ENCODE results near the gene ARL16. TPM values are rescaled to one million over a fixed set of nuclear protein-coding genes. Genes with fewer than 3 reads are reported as not detected.

The ARL16 gene
- polyA plus RNA-seq, 1 of the 3 experiments (the other 2 are of a cell fraction) = 148 TPM

DNA sequence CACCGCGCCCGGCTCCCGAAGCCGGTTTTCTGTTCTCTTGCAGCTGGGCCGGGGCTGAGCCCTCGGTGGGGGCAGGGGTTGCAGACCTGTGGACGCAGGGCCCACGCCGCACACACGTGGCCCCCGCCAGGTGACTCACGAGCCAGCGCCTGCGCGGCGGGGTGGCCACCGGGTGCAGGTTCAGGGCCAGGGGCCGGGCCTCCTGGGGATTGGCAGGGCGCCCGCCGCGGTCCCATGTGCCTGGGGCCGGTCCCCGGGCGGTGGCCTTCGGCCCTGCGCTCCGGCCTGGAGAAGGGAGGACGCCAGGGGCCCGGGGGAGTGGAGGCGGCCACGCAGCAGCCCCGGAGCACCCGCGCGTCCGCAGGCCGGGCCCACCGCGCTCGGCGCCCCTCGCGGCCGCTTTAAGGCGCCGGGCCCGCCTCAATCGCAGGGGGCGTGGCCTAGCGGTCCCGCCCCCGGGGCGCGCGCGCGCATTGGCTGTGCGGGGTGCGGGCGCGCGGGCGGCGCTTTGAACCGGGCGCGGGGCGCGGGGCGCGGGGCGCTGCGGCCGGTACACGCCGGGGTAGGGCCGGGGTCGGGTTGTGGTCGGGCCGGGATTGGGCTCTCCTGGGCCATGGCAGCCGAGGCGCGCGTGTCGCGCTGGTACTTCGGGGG is 28.3 kb upstream of the ARL16 start, which contains the start of gene SLC25A10:
Gene SLC25A10, plus strand, starts transcription at position 471 of the 654 bp plus-strand sequence. Its CDS starts 143 bp downstream, at position 614.
- Histone ChIP-seq H3K27me3 (ENCODE audit: insufficient read depth) (no peaks in the 10 kb centered on the region), H3K79me2 (ENCODE audit: insufficient read depth) (peaks cover 24% of the 10 kb centered on the region; the same call in 1 of the 2 replicates), H2AFZ (ENCODE audit: low read depth) (peak within 1 kb of the TSS; percentile 45; the same call in 1 of the 2 replicates), H3K4me3 (ENCODE audit: low read depth in 2 of 2, low read length in 1 of 2) (peak within 1 kb of the TSS; percentile 73 to 80), H3F3A (replicated peaks; ENCODE audit: insufficient read depth) (peaks cover 28% of the 10 kb centered on the region), H3K9ac (peak within 1 kb of the TSS; percentile 69), H3K4me1 (ENCODE audit: control insufficient read depth in 1 of 2, insufficient read depth in 2 of 2, low read depth in 1 of 2, low read length in 1 of 2) (peaks cover 22 to 33% of the 10 kb centered on the region in 2 experiments; a peak in 3 of 4 replicates), H3K9me2 (no peaks in the 10 kb centered on the region), H3K27ac (ENCODE audit: low read depth in 2 of 2, low read length in 1 of 2) (peak within 1 kb of the TSS; percentile 36 to 83), H3K9me3 (no peaks in the 10 kb centered on the region), H3K4me2 (peak within 1 kb of the TSS; percentile 89), H4K20me1 (ENCODE audit: insufficient read depth) (no peaks in the 10 kb centered on the region), H3K36me3 (replicated peaks in 1 of 2; ENCODE audit: control insufficient read depth in 1 of 2, insufficient read depth in 2 of 2, low read length in 1 of 2) (peaks cover 4 to 25% of the 10 kb centered on the region in 2 experiments)
- 1% methylated on average over 39 of the region's 89 CpGs for WGBS (ENCODE audit: low lambda C conversion rate)
- peak; percentile 99 for DNase-seq
- ChIA-PET POLR2A (interaction anchor here (0.6 to 3.8 kb wide), 11 partner anchors 9 to 267 kb away, joined by 3 to 30 read pairs (median 5); partner anchors contain the start of genes CCDC137, MRPL12 and OXLD1), CTCF (interaction anchor here (1.0 to 4.4 kb wide), 7 partner anchors 11 to 308 kb away, joined by 3 to 33 read pairs (median 5); partner anchors contain the start of genes ARL16 and HGS)
- TF ChIP-seq FOXJ3 (CRISPR knock-in tag; IDR thresholded peaks at IDR 0.05) = no peak
- TF ChIP-seq FOXM1 (IDR thresholded peaks at IDR 0.05; ENCODE audit: low read depth) = no peak
- TF ChIP-seq YY1 (IDR thresholded peaks at IDR 0.05; ENCODE audit: low read depth) = no peak
- TF ChIP-seq SIN3A (IDR thresholded peaks at IDR 0.05; ENCODE audit: borderline replicate concordance, low read depth, low read length) = peak; percentile 63; the same call in 1 of the 2 replicates
- TF ChIP-seq GABPA (IDR thresholded peaks at IDR 0.05; ENCODE audit: low read depth) = no peak
- peak; percentile 30; the same call in 1 of the 2 replicates for TF ChIP-seq TCF12 (IDR thresholded peaks at IDR 0.05)
- peak; percentile 9 for TF ChIP-seq CHD2 (IDR thresholded peaks at IDR 0.05; ENCODE audit: low read length, partially characterized antibody)
- no peak; the same call in 1 of the 2 replicates for TF ChIP-seq JUND (IDR thresholded peaks at IDR 0.05)
- TF ChIP-seq POLR2AphosphoS5 (IDR thresholded peaks at IDR 0.05; ENCODE audit: low read depth, low read length) = peak; percentile 59; the same call in 1 of the 2 replicates
- TF ChIP-seq, protein P1, sequence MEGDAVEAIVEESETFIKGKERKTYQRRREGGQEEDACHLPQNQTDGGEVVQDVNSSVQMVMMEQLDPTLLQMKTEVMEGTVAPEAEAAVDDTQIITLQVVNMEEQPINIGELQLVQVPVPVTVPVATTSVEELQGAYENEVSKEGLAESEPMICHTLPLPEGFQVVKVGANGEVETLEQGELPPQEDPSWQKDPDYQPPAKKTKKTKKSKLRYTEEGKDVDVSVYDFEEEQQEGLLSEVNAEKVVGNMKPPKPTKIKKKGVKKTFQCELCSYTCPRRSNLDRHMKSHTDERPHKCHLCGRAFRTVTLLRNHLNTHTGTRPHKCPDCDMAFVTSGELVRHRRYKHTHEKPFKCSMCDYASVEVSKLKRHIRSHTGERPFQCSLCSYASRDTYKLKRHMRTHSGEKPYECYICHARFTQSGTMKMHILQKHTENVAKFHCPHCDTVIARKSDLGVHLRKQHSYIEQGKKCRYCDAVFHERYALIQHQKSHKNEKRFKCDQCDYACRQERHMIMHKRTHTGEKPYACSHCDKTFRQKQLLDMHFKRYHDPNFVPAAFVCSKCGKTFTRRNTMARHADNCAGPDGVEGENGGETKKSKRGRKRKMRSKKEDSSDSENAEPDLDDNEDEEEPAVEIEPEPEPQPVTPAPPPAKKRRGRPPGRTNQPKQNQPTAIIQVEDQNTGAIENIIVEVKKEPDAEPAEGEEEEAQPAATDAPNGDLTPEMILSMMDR (IDR thresholded peaks at IDR 0.05) = no peak
- peak; percentile 64 for TF ChIP-seq NRF1 (IDR thresholded peaks at IDR 0.05; ENCODE audit: low read depth, low read length)
- TF ChIP-seq REST (IDR thresholded peaks at IDR 0.05; ENCODE audit: low read depth, low read length) = no peak
- peak; percentile 64; the same call in 1 of the 2 replicates for TF ChIP-seq FOSL2 (IDR thresholded peaks at IDR 0.05; ENCODE audit: borderline replicate concordance, low read depth)
- TF ChIP-seq NFIC (IDR thresholded peaks at IDR 0.05; ENCODE audit: borderline replicate concordance) = no peak; the same call in 1 of the 2 replicates
- TF ChIP-seq TAF1 (IDR thresholded peaks at IDR 0.05; ENCODE audit: borderline replicate concordance, low read depth, low read length) = no peak
- TF ChIP-seq MXI1 (IDR thresholded peaks at IDR 0.05; ENCODE audit: low read depth, low read length) = peak; percentile 81
- no peak for TF ChIP-seq SMC3 (IDR thresholded peaks at IDR 0.05; ENCODE audit: low read depth, low read length)
- TF ChIP-seq MAX (IDR thresholded peaks at IDR 0.05; ENCODE audit: low read depth) = peak; percentile 98
- no peak for TF ChIP-seq RXRA (IDR thresholded peaks at IDR 0.05; ENCODE audit: borderline replicate concordance, low read depth)
- no peak for TF ChIP-seq TEAD4 (IDR thresholded peaks at IDR 0.05; ENCODE audit: borderline replicate concordance, insufficient read depth)
- no peak for TF ChIP-seq GATA2 (CRISPR knock-in tag; IDR thresholded peaks at IDR 0.05)
- TF ChIP-seq PBX3 (IDR thresholded peaks at IDR 0.05) = peak; percentile 12; the same call in 1 of the 2 replicates
- no peak for TF ChIP-seq RAD21 (IDR thresholded peaks at IDR 0.05; ENCODE audit: low read length)
- TF ChIP-seq, protein P2, sequence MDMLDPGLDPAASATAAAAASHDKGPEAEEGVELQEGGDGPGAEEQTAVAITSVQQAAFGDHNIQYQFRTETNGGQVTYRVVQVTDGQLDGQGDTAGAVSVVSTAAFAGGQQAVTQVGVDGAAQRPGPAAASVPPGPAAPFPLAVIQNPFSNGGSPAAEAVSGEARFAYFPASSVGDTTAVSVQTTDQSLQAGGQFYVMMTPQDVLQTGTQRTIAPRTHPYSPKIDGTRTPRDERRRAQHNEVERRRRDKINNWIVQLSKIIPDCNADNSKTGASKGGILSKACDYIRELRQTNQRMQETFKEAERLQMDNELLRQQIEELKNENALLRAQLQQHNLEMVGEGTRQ (IDR thresholded peaks at IDR 0.05; ENCODE audit: borderline replicate concordance, low read depth, low read length) = no peak
- TF ChIP-seq ELF1 (IDR thresholded peaks at IDR 0.05) = no peak
- TF ChIP-seq RFX5 (IDR thresholded peaks at IDR 0.05; ENCODE audit: low read length) = no peak
